GM19324 (cell line): Measurements from ENCODE around the gene NDUFA11.

Source experiments
- ATAC-seq: cut with Tn5 transposase; IDR thresholded peaks from one replicate; pipeline ENCODE4 v1.9.1; 2021; ENCODE audit warnings: mild to moderate bottlenecking, moderate library complexity; ENCODE audit not compliant: unreplicated experiment, low FRiP score

The NDUFA11 gene

DNA sequence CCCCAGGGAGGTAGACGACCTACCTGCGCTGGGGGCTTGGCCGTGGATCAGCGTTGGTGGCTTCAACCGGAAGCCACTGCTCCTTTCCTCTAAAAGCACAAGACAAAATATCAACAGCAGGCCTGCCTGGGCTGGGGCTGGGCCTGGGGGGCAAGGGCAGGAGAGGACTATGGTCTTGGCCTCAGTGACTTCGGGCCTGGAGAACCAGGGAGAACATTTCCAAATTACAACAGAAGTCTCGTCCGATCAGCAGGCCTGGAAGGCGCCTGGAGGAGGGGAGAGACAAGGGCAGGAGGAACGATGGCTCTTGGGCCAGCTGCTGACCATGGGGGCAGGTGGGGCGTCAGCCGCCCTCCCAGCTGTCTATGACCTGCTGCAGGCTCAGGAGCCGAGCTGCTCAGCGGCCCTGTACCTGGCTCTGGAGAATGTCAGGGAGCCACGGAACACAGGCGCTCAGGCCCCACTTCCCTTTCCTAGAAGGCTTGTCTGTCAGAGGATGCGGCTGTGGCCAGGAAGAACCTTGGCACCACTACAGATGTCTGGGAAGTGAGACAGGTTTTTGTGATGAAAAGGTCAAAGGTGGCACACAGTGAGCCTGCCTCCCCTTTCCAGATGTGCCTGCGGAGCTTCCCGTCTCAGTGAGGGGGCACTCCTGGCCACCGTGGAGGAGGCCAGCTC lies 29.9 kb upstream of the NDUFA11 start:
- no peak for ATAC-seq

DNA sequence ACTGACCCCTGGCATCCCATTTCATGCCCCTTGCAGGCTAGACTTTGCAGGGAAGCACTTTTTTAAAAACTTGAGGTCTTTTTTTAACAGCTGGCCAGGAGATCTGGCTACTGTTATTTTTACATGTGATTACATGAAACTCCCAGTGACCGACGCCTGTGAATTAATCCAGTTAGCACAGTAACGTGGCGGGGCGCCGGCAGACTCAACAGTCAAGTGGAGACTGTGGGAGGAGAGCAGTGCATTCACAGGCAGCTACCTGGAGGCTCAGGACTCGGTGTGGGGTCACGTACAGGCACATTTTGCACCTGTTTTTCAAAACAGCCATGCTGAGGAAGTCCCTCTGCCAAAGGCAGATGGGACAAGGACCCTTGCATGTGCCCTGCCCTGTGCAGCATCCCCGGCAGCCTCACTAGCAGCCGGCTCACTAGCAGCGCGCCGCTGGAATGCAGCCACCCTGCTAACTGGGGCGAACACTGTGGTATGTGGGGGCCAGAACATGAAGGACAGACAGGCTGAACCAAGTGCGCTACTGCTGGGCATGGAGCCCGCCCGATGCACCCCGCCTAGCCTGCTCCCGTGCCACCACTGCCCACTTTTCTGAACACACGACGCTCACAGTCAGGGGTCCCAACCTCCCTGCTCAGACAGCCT lies 29.1 kb upstream of the NDUFA11 start:
- ATAC-seq, result no peak

DNA sequence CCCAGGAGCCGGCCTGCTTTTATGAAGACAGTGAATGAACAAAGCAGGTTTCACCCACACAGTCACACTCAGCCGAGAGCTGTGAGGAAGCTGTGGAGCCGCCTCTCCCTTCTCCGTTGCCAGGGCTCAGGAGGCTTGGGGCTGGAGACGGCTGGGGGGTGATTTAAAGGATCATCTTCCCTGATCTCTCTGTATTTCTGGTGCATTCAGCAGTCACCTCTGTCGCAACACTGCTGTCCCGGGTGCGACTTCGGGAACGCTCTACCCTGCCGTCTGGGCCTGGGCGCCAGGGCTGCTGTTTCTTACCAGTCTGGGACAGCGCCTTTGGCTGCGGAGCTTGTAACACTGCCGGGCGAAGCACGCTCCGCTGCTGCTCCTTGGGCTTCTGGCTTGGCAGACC lies 28.6 kb upstream of the NDUFA11 start:
- no peak for ATAC-seq

DNA sequence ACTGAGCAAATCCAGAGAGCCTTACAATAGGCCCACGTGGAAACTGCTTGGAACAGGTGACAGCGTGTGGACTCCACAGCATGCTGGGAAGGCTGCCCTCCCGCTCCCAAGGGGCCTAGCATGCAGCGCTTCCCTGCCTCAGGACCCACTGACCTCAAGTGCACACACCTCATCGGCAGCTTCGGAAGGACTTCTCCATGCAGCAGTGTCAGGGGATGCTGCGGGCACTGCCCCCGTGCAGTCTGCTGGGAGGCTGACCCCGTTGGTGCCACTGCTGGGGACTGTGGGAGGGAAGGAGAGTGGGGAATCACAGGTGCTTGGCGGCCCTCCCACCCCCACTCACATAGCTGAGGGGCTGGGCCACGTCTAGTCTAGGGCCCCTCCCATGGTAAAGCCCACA lies 27.7 kb upstream of the NDUFA11 start:
- no peak for ATAC-seq

DNA sequence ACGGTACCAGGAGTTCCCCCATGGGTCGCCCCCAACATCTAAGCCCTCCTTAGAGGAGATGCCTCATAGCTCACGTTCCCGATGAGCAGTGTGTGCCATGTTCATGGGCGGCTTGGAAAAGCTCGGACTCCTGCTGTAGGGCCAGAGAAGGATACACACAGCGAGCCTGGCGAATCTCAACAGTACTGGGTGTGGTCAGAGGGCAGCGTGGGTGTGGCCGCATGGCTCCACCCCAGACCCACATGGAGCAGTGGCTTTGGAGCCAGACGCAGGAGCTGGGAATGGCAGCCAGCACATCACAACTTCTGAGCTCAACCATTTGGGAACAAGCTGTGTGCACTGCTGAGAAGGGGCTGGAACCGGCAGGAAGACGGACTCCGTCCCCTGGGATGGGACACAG lies 26.0 kb upstream of the NDUFA11 start:
- ATAC-seq, result no peak

DNA sequence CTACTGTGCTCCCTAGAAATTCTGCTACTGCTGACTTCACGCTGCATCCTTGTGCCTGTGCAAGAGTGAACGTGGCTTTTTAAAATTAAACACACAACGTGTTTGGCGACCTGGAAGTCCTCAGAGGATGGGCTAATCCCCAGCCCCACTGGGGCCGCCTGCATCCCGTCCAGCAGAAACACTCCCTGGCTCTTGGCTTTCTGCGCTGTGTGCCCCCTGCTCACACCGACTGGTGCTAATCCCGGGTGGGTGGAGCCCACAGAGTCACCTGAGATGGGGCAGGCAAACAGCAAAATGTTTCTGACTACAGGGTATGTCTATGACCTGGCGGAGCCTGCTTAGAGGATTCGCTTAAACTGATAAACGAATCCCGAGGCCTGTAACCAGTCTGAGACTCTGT lies 25.6 kb upstream of the NDUFA11 start:
- no peak for ATAC-seq

DNA sequence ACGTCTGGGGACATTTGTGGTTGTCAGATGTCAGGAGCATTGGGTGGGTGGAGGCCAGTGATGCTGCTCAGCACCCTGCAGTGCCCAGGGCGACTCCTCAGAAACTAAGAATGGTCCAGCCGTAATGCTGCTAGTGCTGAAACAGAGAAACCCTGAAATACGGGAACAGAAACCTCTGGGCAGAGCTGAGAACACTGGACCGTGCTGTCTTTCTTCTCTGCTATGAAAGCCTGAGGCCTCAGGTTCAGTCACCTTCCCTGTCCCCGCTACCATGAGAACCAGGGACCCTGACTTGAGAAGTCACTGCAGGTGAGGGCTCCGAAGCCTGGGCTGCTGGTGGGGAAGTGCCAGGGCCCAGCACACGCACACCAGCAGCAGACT lies 23.8 kb upstream of the NDUFA11 start:
- ATAC-seq, result no peak

DNA sequence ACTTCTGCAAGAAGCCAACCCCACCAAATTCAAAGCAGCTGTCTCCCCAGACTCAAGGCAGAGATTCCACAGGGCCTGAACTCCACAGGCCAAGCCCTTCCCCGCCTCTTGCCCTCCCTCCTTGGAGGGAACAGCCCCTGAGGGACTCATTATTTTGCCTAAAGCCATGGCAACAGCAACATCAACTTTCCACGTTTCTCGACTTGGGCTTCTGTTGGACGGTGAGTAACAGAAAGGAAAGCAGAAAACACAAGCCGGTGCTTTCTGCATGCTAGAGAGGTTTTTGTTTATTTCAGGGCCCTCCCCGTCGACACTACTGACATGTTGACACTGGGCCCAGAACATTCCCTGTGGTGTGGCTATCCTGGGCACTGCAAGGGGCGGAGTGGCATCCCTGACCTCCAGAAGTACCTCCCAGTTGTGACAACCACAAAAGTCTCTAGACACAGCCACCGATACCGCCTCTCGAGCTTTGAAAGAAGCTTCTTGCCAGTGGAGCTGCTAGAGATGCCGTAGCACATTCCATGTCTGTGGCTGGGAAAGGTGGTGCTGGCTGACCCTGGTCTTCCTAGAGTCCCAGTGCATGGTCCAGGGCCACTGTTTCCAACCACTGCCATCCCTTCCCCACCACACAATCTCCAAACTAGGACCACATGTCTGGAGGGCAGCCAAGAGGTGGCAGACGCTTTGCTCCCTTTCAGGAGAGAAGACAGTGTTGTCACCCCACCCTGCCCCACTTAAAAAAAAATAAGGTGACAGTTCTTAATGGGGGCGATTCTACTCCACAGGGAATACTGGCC lies 23.3 kb upstream of the NDUFA11 start:
- ATAC-seq, result no peak

DNA sequence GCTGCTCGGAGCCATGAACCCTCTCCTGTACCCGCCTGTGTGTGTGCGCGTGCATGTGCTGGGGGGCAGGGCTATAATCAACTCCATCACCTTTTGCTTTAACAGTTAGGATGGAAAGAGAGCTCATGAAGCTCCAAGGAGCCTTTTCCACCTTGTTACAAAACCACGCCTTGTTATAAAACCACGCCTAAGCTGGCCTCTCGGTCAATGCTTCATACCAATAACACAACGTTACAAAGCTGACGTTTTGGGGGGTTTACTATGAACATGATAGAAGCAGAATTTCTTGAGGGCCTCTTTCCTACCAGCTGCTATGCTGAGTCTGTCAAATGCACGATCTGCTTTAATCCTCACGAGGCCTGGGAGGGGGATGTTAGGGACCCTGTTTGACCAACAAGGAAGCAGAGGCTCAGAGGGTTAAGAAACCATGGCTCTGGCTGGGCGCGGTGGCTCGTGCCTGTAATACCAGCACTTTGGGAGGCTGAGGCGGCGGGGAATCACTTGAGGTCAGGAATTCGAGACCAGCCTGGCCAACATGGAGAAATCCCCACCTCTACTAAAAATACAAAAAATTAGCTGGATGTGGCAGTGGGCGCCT lies 22.3 kb upstream of the NDUFA11 start:
- no peak for ATAC-seq

DNA sequence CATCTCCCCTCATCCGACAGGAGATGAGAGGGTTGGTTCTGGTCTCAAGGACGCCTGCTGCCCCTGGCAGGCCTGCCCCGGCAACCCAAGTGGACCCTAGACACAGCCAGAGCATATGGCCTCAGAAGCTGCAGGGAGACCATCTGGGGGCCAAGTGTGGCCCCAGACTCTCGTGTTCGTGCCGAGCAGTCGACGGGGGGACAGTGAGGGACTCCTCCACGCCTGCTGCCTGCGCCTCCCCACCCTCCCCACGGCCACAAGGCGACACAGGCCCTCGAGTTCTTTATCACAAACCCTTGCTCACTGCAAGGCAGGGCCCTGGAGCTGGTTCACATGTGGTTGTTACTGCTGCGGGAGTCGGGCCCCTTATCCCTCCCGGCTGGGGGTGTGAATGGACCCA lies 19.8 kb upstream of the NDUFA11 start:
- ATAC-seq, result no peak

DNA sequence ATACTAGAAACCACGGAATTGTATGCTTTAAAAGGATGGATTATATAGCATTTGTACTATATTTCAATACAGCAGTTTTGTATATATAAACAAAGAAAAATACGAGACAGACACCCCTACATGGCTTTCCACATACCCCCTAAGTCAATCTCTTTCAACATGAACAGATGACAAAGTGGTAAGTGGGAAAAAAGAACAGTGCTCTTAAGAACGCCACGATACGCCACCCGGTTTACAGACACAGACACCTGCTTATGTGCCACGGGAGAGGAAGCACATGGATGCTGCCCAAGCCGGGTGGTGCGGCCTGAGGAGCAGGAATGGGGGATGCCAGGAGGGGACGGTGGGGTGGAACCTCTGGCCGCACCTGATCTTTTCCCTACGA lies 18.6 kb upstream of the NDUFA11 start:
- no peak for ATAC-seq

DNA sequence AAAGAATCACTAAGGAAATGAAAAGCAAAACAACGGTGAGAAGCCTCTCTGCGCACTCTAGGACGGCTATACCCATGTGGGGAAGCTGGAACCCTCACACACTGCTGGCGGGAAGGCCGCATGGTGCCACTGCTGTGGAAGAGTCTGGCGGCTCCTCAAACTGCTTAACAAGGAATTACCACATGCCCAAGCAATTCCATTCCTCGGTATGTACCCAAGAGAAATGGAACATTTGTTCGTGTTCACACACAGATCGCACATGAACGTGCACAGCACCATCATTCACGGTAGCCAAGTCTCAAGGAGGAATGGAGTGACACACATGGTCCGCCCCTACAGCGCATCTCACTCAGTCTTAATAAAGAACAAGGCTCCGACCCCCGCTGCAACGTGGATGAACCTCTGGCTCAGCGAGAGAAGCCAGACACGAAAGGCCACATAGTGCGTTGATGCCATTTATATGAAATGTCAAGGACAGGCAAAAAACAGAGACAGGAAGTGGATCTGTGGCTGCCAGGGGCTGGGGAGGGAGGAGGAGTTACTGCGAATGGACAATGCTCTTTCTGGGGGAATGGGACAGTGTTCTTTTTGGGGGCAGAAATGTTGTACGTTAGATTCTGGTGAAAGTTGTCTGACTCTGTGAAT lies 18.0 kb upstream of the NDUFA11 start:
- ATAC-seq, result no peak

DNA sequence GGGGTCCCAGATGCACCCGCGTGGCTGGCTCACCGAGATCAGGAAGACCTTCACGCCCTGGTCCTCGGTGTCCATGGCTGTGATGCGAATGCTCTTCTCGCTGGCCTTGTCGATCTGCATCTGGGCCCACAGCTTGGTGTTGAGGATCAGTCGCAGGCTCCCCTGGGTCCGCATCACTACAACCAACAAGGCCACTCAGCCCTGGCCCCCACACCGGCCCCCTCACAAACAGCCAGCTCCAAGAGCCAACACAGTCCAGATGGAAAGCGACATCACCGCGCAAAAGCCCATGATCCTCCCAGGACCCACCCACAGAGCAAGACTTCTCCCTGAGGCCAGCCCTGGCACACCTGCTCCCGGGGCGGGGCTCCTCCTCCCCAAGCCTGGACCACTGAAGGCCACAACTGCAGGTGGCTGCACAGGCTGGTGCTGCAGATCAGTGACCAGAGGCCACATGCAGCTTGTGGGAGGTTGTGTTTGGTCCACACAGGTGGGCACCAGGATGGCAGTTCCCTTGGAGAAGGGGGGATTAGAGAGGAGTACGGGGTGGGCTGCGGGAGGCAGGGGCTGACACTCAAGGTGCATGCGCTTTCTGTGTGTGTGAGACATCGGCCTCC lies 15.0 kb upstream of the NDUFA11 start:
- no peak for ATAC-seq

DNA sequence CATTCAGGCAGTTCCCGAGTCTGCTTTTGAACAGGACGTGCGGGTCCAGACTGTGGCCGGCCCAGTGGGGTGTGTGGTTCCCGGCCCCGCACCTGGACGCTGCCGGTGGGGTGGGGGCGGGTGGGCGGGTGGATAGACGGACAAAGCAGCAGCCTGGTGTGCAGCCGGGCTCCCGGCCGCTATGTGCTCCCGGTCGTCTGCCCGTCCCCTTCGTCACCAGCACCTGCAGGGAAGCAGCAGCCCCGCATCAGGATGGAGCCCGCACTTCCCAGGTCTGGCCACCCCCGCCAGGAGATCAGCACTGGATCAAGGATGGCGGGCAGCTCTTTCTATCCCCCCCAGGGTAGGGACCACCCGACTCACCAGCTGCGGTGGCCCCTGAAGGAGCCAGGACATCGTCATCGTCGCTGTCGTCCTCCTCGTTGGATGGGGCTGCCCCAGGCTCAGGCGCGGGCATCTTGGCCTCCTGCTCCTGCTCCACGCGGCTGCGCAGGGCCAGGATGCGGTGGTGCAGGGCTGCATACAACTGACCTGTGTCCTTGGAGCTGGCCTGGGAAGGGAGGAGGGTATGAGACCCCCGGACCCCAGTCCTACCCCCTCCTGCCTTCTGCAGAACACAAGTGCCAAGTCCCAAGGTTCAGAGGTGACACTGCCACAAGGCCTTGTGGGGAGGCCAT lies 14.0 kb upstream of the NDUFA11 start:
- no peak for ATAC-seq

DNA sequence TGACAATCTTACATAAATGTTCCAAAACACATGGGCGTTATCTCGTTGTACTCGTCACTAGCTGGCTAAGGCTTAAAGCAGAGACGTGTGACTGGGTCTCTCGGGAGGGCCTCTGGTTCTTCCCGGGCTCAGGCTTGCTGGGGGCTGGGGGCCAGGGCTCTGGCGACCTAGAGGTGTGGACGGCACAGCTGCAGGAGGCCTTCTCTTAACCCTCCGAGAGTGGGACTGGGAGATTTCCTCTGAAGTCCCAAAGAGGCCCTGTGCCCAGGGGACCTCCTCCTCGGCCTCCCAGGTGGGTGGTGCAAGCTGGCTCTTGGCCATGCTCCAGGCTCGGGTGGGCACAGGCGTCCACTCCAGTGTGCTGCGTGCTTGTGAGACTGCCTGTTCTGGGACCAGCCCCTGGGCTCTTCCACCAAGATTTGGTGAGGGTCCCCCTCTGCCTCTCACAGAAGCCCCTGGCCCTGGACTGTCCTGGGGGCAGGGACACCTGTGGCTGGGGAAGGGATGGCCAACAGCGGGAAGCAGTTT lies 12.7 kb upstream of the NDUFA11 start:
- ATAC-seq, result no peak

DNA sequence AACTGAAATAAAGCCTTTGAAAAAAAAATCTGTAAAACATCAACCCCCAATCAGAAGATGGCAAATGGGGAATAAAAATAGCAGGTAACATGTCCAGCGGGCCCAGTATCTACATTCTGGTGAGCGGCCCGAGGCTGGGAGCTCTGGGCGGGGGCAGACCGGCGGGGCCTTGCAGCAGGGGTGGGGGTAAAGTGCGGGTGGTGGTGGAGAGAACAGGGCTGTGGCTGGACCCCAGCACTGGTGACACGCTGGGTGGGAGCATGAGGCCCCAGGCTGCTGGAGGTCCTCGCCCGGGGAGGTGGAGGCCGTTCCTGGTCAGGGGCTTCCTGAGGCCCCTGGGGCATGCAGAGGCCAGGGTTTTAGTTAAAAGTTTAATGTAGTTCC lies 12.2 kb upstream of the NDUFA11 start:
- no peak for ATAC-seq

DNA sequence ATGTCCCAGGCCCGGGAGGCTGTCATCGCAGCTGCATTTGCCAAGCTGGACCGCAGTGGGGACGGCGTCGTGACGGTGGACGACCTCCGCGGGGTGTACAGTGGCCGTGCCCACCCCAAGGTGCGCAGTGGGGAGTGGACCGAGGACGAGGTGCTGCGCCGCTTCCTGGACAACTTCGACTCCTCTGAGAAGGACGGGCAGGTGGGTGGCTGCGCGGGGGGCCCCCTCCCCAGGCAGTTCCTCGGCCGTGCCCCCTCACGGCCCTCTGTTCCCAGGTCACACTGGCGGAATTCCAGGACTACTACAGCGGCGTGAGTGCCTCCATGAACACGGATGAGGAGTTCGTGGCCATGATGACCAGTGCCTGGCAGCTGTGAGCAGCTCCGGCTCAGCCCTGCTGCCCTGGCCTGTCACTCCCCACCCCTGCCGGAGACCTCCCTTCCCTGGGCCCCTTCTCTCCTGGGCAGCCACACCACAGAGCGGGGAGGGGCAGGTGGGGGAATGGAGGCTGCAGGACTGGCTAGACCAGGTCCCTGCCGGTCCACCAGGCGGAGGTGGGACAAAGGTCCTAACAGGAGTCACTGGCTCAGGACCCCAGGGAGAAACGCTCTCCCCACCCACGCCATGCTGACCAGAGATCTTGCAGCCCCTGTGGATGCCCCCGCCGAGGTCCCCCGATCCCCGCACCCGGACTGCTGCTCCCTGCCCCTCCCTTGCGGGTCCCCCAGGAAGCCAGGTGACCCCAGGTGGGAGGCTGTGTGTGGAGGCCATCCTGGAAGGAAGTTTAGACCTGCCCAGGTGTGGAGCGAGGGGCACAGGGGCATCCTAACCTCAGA lies 11.6 kb upstream of the NDUFA11 start:
- ATAC-seq, result no peak

DNA sequence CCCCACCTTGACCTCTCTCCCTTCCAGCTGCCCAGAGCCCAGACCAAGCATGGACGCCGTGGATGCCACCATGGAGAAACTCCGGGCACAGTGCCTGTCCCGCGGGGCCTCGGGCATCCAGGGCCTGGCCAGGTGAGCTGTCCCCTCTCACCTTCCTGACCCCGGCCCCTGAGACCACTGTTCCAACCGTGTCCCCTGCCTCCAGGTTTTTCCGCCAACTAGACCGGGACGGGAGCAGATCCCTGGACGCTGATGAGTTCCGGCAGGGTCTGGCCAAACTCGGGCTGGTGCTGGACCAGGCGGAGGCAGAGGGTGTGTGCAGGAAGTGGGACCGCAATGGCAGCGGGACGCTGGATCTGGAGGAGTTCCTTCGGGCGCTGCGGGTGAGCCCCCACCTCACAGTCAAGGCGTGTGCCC lies 10.8 kb upstream of the NDUFA11 start:
- no peak for ATAC-seq
